EH (cell line): ENCODE measurements around the gene NEIL3.

ENCODE experiments used
- DNase-seq: peaks from one replicate; pipeline ENCODE4 v3.0.0-alpha.2; 2015; ENCODE audit warnings: low read depth

NEIL3 gene, protein sequence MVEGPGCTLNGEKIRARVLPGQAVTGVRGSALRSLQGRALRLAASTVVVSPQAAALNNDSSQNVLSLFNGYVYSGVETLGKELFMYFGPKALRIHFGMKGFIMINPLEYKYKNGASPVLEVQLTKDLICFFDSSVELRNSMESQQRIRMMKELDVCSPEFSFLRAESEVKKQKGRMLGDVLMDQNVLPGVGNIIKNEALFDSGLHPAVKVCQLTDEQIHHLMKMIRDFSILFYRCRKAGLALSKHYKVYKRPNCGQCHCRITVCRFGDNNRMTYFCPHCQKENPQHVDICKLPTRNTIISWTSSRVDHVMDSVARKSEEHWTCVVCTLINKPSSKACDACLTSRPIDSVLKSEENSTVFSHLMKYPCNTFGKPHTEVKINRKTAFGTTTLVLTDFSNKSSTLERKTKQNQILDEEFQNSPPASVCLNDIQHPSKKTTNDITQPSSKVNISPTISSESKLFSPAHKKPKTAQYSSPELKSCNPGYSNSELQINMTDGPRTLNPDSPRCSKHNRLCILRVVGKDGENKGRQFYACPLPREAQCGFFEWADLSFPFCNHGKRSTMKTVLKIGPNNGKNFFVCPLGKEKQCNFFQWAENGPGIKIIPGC

DNA sequence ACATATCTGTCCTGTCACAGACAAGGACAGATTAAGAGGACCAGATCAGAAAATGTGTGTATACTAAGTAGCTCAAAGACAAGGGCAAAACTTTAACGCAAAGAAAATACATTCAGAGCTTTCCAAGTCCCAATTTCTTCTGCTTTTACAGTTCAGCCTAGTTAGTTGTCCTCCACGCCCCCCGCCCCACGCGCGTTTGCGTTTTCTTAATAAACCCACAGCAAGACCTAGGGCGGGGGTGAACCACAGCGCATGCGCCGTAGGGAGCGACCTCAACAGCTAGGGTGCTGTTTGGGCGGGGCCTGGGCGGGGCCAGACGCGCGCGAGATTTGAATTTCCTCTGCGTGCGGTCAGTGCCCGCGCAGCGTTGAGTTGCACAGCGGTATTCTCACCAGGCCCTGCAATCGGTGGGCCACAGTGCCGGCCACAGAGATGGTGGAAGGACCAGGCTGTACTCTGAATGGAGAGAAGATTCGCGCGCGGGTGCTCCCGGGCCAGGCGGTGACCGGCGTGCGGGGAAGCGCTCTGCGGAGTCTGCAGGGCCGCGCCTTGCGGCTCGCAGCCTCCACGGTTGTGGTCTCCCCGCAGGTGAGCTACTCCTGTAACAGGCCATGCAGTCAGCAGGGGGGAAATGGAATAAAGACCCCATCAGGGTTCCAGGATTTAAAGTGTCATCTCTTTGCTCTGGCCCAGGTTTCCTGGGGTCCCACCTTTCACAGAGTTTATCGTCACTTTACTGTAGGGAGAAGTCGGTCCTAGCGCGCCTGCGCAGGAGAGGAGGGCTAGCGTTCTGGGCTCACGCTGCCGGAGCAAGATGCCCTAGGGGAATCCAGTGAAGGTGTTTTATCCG lies at the start of gene NEIL3:
Gene NEIL3, plus strand, starts transcription at position 353 of the 850 bp plus-strand sequence. Its CDS starts 80 bp downstream, at position 433.
- peak; percentile 89 for DNase-seq

DNA sequence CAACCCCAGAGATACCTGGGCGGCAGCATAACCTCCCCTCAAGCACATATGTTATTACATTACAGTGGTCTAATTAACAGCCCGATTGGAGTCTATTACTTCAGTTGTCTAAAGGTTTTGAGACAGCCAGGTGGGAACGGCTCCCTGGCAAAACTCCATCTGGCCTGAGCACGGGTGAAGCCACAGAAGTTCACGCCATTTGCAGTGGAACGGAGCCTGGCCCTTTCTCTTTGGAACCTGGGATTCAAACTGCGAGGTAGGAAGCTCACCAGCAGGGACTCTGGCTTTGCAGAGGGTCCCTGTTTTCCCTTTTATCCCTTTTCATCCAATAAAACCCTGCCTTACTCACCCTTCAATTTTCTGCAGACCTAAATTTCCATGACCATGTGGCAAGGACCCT lies 45.9 kb upstream of the NEIL3 start:
- DNase-seq = no peak

DNA sequence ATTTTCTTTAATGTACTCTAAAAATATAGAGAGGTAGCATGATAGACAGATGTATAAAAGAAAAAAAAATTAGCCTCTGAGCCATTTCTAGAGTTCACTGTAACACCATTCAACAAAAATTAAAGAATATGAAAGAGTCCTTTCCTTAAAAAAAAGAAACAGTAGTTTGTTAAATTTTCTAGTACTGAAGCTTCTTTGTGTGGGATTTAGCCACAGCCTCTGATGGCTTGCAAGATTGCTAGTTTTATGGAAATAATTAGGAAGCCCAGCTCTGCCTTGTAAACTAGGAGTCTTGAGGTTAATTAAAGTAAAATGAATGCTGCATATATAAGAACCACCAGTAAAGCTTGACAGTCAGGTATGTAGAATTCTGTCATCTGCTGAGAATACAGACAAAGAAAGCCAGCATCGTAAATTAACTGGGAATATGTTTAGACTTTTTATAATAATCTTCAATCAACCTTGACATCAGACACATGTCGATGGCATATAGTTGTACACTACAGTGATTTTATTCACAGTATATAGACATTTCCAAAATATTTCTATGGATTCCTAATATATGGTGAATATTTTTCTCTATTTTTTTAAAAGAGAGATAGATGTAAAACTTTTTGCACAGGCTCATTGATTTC lies 44.8 kb upstream of the NEIL3 start:
- DNase-seq = no peak

DNA sequence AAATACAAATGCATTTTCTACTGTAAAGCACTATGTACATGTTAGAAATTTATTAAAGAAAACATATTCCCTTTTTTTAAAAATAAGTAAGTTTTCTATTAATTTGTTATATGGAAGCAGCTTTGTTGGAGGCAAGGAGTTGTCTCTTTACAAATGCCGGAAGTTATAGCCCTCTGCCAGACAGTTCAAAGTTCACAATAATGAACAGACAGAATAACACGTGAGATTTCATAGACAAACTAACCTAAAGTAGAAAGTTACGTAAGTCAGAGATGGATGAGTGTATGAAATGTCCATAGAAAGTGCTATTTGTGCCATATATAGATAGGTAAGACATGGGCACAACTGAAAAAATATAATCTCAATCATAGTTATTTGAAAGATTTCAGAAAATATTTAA lies 43.9 kb upstream of the NEIL3 start:
- no peak for DNase-seq

DNA sequence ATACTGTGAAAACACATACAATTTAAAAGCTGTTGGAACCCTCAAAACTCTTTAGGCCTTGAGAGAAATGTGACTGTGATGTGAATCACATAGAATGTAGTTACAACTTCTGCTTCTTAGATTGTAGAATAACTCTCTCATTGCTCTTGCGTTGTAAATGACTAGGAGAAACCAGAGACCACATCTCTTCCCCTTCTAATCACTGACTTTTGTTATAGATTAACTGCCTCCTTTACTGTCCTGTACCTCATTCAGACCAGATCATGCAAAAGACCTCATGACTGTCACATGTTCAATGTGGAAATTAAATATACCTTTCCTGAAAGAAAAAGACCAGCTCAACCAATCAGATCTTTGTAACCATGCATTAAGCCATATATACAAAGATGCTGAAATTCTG lies 43.2 kb upstream of the NEIL3 start:
- DNase-seq = no peak

DNA sequence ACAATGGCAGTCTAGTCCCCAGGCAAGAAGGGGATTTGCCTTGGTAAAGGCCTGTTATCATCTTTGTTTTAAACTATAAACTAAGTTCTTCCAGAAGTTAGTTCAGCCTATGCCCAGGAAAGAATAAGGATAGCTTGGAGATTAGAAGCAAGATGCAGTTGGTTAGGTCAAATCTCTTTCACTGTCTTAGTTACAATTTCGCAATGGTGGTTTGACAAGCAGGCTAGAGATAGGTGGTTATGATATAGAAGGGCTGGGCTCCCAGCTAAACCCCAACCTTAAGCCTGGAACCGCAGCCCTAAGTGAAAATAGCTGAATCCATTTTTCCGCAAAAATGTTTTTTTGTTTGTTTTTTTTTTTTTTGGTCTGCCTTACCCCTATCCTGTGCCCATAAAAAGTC lies 41.8 kb upstream of the NEIL3 start:
- no peak for DNase-seq

DNA sequence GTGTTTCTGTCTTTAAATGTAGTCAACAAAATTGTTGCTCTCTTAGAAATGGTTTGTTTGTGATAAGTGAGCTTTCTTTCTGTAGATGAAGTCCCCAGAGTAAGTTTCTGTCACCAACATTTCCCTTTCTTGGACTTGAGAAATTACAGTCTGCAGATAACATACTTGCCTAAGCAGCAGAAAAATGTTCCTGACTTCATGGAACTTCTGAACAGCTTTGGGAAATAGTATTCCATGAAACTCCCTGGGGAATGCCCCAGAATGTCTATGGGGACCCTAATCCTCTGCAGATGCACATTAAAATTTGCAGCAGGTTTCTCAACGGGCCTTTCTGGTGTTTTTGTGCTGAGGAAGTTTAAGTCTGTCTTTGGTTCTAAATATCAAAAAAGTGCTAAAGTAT lies 38.6 kb upstream of the NEIL3 start:
- DNase-seq = no peak

DNA sequence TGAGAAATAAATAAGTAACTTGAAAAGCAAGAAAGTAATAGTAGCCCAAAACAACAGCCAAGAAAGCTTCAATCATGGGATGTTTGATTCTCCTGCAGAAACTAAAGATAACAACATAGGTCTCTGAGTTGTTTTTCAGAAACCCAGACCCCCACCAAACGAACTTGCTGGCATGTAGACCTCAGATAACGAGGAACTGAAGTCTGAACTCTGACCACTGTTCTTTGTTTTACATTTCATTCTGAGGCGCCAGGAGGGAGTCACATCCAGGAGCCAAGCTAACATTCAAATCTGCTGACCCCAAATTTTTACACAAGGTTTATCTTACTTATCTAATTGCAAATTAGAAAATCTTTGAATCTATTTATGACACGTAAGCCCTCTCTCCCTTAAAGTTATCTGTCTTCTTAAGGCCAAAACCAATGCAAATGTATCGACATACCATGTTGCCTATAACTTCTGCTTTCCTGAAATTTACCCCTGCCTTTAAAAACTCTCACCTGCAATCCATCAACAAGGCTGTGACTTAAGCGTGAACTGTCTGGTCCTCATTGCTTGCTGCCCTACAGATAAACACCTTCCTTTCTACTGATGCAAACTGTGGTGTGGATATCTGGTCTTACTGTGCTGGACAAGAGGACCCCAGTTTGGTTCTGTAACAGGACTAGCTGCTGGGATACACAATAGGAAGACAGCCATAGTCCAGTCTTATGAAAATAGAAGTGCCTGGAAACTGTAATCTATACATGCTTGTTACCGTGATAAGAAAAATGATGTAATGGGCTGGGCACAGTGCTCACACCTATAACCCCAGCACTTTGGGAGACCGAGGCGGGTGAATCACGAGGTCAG lies 37.5 kb upstream of the NEIL3 start:
- no peak for DNase-seq

DNA sequence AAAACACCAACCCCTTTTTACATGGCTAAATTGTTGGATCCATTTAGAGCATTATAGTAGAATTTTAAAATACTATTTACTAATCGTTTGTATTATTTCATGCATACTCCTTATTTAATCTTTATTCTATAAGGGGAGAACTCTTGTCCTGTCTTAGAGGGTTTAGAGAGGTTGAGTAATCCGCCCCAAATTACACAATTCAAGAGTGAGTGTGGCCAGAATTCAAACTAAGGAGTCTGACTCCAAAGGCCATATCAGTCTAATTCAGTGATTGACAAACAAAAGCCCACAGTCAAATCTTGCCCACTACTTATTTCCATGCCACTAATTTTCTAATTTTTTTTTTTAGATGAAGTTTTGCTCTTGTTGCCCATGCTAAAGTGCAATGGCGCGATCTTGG lies 33.7 kb upstream of the NEIL3 start:
- no peak for DNase-seq

DNA sequence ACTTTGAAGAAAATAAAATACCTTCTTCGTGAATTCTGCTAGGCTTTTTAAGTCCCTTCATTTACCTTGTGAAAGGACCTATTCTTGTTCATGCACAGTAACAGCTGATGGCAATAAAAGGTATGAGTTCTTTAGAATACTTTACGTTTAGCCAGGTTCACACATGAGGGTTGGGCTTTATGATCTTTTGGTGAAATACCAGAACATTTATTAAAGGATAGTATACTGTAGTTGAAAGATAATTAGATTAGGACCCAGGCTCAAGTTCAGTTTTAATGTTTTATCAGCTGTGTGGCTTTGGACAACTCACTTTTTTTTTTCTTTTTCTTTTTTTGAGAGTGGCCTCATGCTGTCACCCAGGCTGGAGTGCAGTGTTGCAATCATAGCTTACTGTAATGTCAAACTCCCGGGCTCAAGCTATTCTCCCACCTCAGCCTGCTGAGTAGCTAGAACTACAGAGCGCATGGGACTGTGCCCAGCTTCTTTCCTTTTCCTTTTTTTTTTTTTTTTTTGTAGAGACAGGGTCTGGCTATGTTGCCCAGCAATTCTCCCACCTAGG lies 28.2 kb upstream of the NEIL3 start:
- DNase-seq = peak; percentile 35

DNA sequence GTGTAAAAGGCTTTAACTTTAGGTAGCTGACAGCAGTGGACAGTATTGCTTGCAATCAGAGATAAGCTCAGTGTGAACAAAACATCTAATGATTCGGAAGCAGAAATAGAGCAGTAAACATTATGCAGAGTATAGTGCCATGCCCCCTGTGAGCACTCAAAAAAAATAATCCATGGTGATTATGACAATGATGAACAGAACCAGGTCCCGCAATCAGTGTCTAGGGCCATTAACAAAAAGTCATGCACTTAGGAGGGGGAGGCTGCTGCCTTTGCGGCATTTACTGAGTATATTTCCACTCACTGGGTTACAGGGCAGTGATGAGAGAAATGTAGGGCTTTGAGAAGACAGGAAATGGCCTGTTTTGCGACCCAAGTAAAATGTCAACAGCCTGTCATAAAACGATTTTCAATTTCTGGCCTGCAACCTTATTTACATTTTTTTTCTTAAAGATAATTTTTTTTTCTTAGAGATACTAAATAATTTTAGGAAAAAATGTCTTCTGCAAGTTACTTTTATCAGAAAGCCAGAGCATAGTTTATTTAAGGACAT lies 27.3 kb upstream of the NEIL3 start:
- DNase-seq = no peak

DNA sequence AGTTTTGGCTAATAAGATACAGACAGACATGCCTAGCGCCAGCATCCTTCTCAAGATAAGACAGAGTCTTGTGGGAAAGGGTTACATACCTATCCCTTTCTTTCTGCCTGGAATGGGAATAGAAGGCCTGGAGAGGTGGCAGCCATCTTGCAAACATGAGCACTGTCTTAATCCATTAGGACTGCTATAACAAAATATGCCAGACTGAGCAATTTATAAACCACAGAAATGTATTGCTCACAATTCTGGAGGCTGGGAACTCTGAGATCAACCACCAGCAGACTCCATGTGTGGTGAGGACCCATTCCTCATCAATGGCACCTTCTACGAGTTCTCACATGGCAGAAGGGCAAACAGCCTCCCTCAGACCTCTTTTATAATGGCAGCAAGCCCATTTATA lies 26.5 kb upstream of the NEIL3 start:
- DNase-seq = peak; percentile 87

DNA sequence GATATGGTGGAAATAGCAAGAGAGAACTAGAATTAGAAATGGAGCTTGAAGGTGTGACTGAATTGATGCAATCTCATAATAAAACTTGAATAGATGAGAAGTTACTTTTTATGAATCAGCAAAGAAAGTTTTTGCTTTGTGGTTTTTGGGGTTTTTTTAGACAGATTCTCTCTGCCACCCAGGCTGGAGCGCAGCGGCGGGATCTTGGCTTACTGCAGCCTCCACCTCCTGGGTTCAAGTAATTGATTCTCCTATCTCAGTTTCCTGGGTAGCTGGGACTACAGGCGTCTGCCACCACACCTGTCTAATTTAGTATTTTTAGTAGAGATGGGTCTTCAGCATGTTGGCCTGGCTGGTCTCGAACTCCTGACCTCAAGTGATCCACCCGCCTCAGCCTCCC lies 23.7 kb upstream of the NEIL3 start:
- no peak for DNase-seq

DNA sequence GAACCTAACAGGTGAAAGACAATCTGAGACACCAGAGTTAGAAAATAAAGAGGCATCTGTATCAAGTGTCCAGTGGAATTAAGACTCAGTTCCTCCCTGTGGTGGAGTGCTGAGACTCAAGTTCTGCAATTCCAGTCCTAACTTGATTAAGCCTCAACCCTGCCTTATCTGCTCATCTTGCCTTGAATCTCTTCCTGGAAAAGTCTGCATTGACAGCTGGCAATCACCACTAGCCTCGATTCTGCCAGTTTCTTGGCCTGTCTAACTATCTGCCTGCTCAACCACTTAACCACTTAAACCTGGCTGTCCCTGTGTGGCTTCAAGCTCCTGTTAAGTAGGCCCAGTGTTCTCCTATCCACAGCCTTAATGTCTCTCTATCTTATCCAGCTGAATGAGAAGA lies 22.4 kb upstream of the NEIL3 start:
- DNase-seq = no peak

DNA sequence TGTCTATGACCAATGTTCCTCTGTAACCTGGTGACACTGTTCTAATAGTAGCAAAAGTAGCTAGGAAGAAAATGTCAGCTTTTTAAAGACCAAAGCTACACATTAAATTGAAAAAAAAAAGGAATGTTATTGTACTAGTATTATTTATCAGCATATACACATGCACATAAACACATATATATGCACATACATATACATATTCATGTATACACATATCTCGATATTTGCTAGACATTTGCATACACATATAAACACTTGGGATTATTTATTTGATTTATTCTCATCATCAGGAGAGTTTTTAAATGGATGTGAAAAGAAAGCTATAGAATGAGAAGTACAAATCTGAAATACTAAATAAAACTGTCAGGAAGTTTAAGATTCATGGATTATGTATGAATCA lies 21.3 kb upstream of the NEIL3 start:
- no peak for DNase-seq

DNA sequence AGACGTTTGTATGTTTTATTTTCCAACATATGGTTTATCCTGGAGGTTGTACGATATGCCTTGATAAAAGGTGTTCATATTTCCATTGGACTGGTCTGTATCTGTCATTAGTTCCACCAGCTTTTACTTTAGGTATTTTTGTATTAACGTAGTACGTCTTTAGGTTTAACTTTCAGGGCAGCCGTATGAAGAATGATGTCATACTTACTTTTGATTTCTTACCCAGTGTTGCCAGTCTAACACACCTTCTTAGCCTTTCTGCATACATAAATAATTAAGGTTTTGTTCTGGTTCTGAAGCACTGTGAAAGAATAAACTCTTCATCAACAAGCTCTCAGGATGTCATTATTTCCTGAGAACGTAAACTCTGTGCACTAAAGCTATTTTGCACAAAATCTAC lies 18.9 kb upstream of the NEIL3 start:
- no peak for DNase-seq

DNA sequence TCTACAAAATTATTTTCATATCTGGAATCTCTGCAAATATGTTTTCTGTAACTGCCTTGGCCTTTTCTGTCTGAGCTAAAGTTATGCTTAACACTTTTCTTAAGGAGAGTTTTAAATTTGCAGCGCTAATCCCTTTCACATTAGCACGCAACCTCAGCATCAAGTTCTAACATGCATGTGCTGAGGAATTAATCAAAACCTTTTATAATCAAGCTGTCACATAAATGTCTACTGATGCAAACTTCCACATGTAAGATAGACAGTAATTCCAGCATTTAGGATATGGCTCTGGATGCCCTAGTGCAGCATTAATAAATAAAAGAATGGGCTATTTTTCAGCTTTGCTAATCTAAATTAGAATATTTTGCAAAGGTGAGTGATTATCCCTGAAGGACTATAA lies 17.5 kb upstream of the NEIL3 start:
- DNase-seq = no peak

DNA sequence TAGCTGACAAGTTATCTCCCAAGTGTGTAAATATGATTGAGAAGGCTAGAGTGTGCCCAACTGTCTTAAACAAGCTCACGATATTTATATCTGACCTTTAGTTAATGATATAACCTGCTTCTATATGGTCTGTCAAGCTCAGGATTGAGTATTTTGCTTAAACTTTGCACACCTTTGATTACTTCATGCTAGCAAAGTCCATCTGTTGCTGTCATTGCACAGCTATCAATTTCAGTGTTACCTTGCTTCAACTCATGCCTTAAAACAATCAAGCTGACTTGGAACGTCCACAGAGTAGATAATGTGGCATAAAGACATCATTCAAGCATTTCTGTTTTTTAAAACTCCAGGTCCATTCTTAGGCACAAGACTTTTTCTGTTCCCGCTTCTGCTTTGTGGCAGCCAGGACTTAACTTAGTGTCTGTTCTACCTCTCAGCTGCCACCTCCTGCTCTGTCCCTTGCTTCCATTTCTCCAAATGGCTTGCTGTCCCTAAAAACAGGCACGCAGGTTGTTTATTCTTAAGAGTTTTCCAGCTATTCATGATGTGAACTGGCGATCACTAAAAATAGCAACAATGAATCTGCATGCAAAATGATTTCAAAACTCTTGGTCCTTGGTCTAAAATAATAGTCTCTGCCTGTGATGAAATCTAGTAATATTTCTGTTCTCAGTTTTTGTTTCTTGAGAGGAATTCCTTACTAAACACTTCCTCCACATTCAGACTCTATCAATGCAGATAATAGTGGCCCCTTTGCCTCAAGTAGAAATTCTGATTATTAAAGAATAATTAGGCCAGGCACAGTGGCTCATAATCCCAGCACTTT lies 16.3 kb upstream of the NEIL3 start:
- no peak for DNase-seq

DNA sequence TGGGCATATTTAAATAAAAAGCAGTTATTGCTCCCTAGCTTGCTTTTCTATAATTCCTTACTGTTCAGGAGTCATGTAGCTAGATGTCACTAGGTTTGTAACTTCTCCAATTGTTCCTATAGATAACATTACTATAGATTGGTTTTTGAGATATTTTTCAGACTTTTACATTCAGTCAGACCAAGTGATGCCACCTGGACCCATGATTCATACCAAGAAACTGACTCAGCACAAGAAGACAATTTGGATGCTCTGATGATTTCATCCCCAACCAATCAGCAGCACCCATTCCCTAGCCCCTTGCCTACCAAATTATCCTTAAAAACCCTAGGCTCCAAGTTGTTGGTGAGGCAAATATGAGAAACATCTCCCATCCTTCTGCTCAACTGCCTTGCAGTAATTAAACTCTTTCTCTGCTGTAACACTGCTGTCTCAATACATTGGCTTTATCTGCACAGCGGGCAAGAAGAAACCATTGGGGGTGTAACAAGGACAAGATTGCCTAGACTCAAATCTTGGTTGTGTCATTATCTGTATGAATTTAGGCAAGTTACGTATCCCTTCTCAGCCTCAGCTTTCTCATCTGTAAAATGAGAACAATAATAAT lies 11.8 kb upstream of the NEIL3 start:
- DNase-seq = no peak
